HepG2 (cell line): ENCODE measurements around the gene POLR1G. TPM values are rescaled to one million over a fixed set of nuclear protein-coding genes. Genes with fewer than 3 reads are reported as not detected.
A peak's percentile ranks its signal among the peaks of the same experiment; 100 is the strongest.

ENCODE experiments used
- ATF7 ChIP-seq, 2 experiments: fragments of 450-650 bp in 1 of 2; sonication (generic) in 1 of 2; formaldehyde crosslinking in 1 of 2; IDR thresholded peaks; 2 replicates each; pipeline versions ENCODE4 v1.4.0 to v1.6.1; 2016 to 2020; ENCODE audit warnings: antibody characterized with exemption in 1 of 2, mild to moderate bottlenecking in 1 of 2, missing genetic modification reagents in 1 of 2
- BCL6 ChIP-seq: IDR thresholded peaks from 2 replicates; pipeline ENCODE4 v1.6.1; 2016; ENCODE audit warnings: missing genetic modification reagents, missing compliant biosample characterization
- CENPT ChIP-seq: sonication (generic); formaldehyde crosslinking; IDR thresholded peaks from 2 replicates; pipeline ENCODE4 v1.8.0; 2022; ENCODE audit warnings: low read depth, mild to moderate bottlenecking, moderate library complexity, missing genetic modification reagents
- ELF3 ChIP-seq: IDR thresholded peaks from 2 replicates; pipeline ENCODE4 v1.6.1; 2016; ENCODE audit warnings: missing genetic modification reagents, missing compliant biosample characterization
- IKZF5 ChIP-seq: IDR thresholded peaks from 2 replicates; pipeline ENCODE4 v1.6.1; 2018; ENCODE audit warnings: missing genetic modification reagents, mild to moderate bottlenecking, missing compliant biosample characterization
- KDM2A ChIP-seq: sonication (generic); formaldehyde crosslinking; IDR thresholded peaks from 2 replicates; pipeline ENCODE4 v1.4.0; 2020; ENCODE audit warnings: low read depth, missing genetic modification reagents, borderline replicate concordance
- MXD4 ChIP-seq: IDR thresholded peaks from 2 replicates; pipeline ENCODE4 v1.6.1; 2016; ENCODE audit warnings: mild to moderate bottlenecking, missing biosample characterization, missing genetic modification reagents
- PHF5A ChIP-seq: IDR thresholded peaks from one replicate; pipeline ENCODE4 v1.6.1; 2018; ENCODE audit warnings: low read depth, missing genetic modification reagents; ENCODE audit not compliant: unreplicated experiment
- POLR2G ChIP-seq: fragments of 200-400 bp; formaldehyde crosslinking; IDR thresholded peaks from 2 replicates; pipeline ENCODE4 v1.6.1; 2018; ENCODE audit warnings: mild to moderate bottlenecking, low read depth, low read length, moderate library complexity
- SMAD3 ChIP-seq: sonication (generic); formaldehyde crosslinking; IDR thresholded peaks from 2 replicates; pipeline ENCODE4 v1.4.0; 2020; ENCODE audit warnings: missing genetic modification reagents
- ZNF121 ChIP-seq: sonication (generic); formaldehyde crosslinking; IDR thresholded peaks from 2 replicates; pipeline ENCODE4 v1.5.0; 2020; ENCODE audit warnings: mild to moderate bottlenecking, missing genetic modification reagents
- ZNF136 ChIP-seq: sonication (generic); formaldehyde crosslinking; IDR thresholded peaks from 2 replicates; pipeline ENCODE4 v1.8.1; 2022; ENCODE audit warnings: low read depth, mild to moderate bottlenecking, moderate library complexity, missing genetic modification reagents
- ZNF274 ChIP-seq: sonication (generic); formaldehyde crosslinking; IDR thresholded peaks from 2 replicates; pipeline ENCODE4 v1.5.1; 2020; ENCODE audit warnings: mild to moderate bottlenecking, missing genetic modification reagents
- ZNF280D ChIP-seq: sonication (generic); formaldehyde crosslinking; IDR thresholded peaks from 2 replicates; pipeline ENCODE4 v1.5.1; 2020; ENCODE audit warnings: mild to moderate bottlenecking, missing genetic modification reagents
- ZNF770 ChIP-seq: sonication (generic); formaldehyde crosslinking; IDR thresholded peaks from 2 replicates; pipeline ENCODE4 v1.5.0; 2020; ENCODE audit warnings: mild to moderate bottlenecking, missing genetic modification reagents
- ZNF839 ChIP-seq: sonication (generic); formaldehyde crosslinking; IDR thresholded peaks from 2 replicates; pipeline ENCODE4 v1.4.0; 2020; ENCODE audit warnings: missing genetic modification reagents, mild to moderate bottlenecking, borderline replicate concordance
- ZSCAN30 ChIP-seq: sonication (generic); formaldehyde crosslinking; IDR thresholded peaks from 2 replicates; pipeline ENCODE4 v1.5.0; 2020; ENCODE audit warnings: mild to moderate bottlenecking, missing genetic modification reagents
- polyA plus RNA-seq, 8 experiments: library from polyadenylated mRNA; depleted of rRNA in 3 of 8; stranded (reverse) in 7 of 8; unstranded in 1 of 8; fragments of >200 nt; fragmentation: Illumina TruSeq in 4 of 8; extraction: Trizol in 4 of 8; gene quantifications; 2 replicates each; pipeline versions ENCODE4 v1.2.1 to v1.2.3, GENCODE V29; 2011 to 2016; ENCODE audit warnings: low read depth in 4 of 8, missing spikeins in 1 of 8, mixed read lengths in 1 of 8; ENCODE audit not compliant: insufficient read depth in 1 of 8
- total RNA-seq, 5 experiments: library from RNA; depleted of rRNA; stranded (reverse); fragments of >200 nt; fragmentation: Illumina TruSeq; extraction: Trizol; gene quantifications; 2 replicates each; pipeline ENCODE4 v1.2.3, GENCODE V29; 2016; ENCODE audit warnings: low read depth in 1 of 5
- TF ChIP-seq, protein P1 (sequence below): sonication (generic); formaldehyde crosslinking; IDR thresholded peaks from 2 replicates; pipeline ENCODE4 v1.4.0; 2020; ENCODE audit warnings: missing genetic modification reagents
- TF ChIP-seq, protein P2 (sequence below): IDR thresholded peaks from 2 replicates; pipeline ENCODE4 v1.6.1; 2016
- TF ChIP-seq, protein P3 (sequence below): sonication (generic); formaldehyde crosslinking; IDR thresholded peaks from 2 replicates; pipeline ENCODE4 v1.5.0; 2020; ENCODE audit warnings: missing genetic modification reagents, mild to moderate bottlenecking, borderline replicate concordance

POLR1G gene
- total and polyA plus RNA-seq, 2 of the 13 experiments (the other 11 are each of a cell fraction or from before 2014, with no cell fraction given), result 3.5 to 20.8 TPM

- TF ChIP-seq, protein P1, sequence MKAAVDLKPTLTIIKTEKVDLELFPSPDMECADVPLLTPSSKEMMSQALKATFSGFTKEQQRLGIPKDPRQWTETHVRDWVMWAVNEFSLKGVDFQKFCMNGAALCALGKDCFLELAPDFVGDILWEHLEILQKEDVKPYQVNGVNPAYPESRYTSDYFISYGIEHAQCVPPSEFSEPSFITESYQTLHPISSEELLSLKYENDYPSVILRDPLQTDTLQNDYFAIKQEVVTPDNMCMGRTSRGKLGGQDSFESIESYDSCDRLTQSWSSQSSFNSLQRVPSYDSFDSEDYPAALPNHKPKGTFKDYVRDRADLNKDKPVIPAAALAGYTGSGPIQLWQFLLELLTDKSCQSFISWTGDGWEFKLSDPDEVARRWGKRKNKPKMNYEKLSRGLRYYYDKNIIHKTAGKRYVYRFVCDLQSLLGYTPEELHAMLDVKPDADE (CRISPR knock-in tag), result no peak
- TF ChIP-seq ZNF136 (CRISPR knock-in tag) (peak; percentile 48; the same call in 1 of the 2 replicates), ELF3 (CRISPR knock-in tag) (0 out of 2 replicates have a peak, but pooled peaks have one; percentile 25), MXD4 (CRISPR knock-in tag) (peak; percentile 88), ZNF839 (CRISPR knock-in tag) (peak; percentile 62; the same call in 1 of the 2 replicates), PHF5A (no peak), ZNF770 (peak; percentile 61), BCL6 (CRISPR knock-in tag) (peak; percentile 75), ZNF274 (CRISPR knock-in tag) (no peak), ZSCAN30 (CRISPR knock-in tag) (no peak), ZNF280D (CRISPR knock-in tag) (peak; percentile 36; the same call in 1 of the 2 replicates), SMAD3 (CRISPR knock-in tag) (peak; percentile 4; the same call in 1 of the 2 replicates), POLR2G (no peak), CENPT (no peak), ZNF121 (CRISPR knock-in tag) (no peak; the same call in 1 of the 2 replicates), ATF7 (IDR thresholded peaks at IDR 0.05) (peak; percentile 45; the same call in 1 of the 2 replicates), ATF7 (CRISPR knock-in tag; IDR thresholded peaks at IDR 0.05) (peak; percentile 99), KDM2A (peak; percentile 76; the same call in 1 of the 2 replicates), IKZF5 (CRISPR knock-in tag) (peak; percentile 100)
- TF ChIP-seq, protein P2, sequence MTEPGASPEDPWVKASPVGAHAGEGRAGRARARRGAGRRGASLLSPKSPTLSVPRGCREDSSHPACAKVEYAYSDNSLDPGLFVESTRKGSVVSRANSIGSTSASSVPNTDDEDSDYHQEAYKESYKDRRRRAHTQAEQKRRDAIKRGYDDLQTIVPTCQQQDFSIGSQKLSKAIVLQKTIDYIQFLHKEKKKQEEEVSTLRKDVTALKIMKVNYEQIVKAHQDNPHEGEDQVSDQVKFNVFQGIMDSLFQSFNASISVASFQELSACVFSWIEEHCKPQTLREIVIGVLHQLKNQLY (CRISPR knock-in tag), result peak; percentile 74
- TF ChIP-seq, protein P3, sequence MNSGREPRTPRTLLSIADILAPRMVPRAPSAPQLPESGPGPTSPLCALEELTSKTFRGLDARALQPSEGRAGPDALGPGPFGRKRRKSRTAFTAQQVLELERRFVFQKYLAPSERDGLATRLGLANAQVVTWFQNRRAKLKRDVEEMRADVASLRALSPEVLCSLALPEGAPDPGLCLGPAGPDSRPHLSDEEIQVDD, result no peak
These were observed 49.5 kb downstream of the POLR1G start (continued) for GRCh38 chr19:45455707-45456499.
